SU-DHL-6 (cell line): ENCODE data around the gene TMEM11.

Experiments used
- EZH2phosphoT487 ChIP-seq: fragments of 200-600 bp; sonication (generic), shearing (Covaris generic); conservative IDR thresholded peaks from 2 replicates; pipeline ENCODE4 v1.6.1; 2018; ENCODE audit warnings: mild to moderate bottlenecking, antibody characterized with exemption, low read length, moderate library complexity, mixed read lengths
- TF ChIP-seq, protein P1 (sequence below): fragments of 200-600 bp; sonication (generic); IDR thresholded peaks from one replicate; pipeline ENCODE4 v1.5.1; 2017; ENCODE audit warnings: antibody characterized with exemption, mild to moderate bottlenecking, low read length, moderate library complexity; ENCODE audit not compliant: insufficient read depth, poor library complexity, severe bottlenecking

GRCh38 chr17:21174713-21175112, 39.2 kb downstream of the TMEM11 start:
- TF ChIP-seq, protein P1, sequence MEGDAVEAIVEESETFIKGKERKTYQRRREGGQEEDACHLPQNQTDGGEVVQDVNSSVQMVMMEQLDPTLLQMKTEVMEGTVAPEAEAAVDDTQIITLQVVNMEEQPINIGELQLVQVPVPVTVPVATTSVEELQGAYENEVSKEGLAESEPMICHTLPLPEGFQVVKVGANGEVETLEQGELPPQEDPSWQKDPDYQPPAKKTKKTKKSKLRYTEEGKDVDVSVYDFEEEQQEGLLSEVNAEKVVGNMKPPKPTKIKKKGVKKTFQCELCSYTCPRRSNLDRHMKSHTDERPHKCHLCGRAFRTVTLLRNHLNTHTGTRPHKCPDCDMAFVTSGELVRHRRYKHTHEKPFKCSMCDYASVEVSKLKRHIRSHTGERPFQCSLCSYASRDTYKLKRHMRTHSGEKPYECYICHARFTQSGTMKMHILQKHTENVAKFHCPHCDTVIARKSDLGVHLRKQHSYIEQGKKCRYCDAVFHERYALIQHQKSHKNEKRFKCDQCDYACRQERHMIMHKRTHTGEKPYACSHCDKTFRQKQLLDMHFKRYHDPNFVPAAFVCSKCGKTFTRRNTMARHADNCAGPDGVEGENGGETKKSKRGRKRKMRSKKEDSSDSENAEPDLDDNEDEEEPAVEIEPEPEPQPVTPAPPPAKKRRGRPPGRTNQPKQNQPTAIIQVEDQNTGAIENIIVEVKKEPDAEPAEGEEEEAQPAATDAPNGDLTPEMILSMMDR: no peak
- no peak for TF ChIP-seq EZH2phosphoT487
